Measurements from ENCODE around the gene SPACA4.
A peak's percentile ranks its signal among the peaks of the same experiment; 100 is the strongest.

SPACA4 gene

DNA sequence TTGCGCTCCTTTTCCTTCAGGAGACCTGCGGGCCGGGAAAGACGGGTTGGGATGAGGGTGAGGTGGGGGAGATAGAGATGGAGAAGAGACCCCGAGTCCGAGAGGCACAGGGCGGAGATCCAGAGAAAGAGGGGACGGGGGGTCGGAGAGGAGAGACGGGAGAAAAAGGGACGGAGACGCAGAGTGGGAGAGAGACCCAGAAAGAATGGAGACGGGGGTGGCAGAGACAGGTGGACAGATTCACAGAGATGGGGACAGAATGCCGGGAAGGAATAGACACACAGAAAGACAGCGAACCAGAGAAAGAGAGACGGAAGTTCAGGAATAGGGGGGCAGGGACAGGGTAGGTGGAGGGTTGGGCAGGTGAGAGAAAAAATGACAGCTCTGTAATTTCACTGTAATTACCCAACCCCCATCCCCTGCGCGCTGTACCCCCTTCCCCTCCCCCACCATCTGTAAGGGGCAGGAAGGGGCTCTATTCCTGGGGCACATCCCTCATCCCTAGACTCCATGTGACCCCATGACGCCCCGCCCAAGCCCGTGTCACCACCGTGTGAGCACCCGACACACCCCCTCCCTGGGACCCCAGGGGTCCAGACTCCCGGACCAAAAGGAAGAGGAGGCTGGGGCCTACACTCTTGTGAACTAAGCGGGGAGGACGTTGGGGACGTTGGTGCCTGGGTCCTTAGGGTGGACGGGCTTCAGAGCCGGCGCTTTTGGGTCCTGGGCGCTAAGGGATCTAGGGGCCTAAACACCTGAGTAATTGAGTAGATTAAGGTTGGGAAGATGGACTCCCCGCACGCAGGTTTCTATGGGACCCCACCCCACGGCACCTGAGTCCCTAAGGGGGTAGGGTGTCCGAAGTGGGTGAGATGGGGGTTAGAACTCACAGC is 29.7 kb downstream of the SPACA4 start:
- peak; percentile 36 for DNase-seq

DNA sequence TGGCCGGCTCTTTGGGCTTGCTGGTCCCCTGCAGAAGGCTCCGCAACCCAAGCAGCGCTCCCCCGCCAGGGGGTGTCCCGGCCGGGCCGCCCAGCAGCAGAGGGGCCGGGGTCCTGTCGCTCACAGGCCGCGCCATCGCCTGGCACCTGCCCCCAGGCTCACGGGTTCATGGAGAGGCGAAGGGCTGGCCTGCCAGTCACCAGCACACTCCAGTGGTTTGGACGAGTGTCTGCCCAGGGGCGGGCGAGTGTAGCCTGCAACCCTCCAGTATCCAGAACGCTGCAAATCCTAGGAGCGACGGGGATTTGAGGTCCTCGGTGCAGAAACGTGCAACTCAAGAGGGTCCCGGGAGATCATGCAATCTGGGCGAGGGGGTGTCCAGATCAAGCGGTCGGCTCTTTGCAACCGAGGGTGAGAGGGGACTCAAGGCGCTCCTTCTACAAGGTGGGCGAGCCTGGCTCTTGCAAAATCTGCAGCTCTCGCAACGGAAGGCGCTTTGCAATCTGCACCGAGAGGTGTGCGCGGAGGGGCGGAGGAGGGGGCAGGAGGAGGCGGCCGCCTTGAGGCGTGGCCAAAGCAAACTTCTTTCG is 30.4 kb downstream of the SPACA4 start, which contains the start of gene DBP:
TSS of gene DBP (minus strand) at position 521 of the 590 bp plus-strand sequence. CDS start at position 136, 385 bp downstream.
- DNase-seq = no peak

DNA sequence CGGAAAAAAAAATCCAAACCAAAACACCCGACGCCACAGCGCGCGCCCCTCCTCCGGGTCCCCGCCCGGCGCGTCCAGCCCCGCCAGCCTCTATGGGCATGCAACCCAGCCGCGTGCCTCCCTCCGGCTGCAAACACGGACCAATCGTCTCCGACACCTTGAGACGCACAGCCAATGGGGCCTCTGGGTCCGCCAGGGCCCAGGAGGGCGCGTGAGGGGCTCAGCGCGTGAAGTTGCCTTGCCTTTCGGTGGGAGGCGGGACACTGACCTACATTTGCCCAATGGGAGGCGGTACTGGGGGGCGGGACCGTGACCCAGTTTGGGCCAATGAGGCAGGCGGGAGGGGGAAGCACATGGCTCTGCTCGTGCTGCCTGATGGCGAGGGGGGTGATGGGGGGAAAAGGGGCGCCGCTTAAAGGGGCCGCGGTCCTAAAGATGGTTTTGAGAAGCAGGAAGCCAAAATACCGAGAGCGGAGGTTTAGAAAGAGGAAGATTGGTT is 31.0 kb downstream of the SPACA4 start:
- DNase-seq = peak; percentile 100

DNA sequence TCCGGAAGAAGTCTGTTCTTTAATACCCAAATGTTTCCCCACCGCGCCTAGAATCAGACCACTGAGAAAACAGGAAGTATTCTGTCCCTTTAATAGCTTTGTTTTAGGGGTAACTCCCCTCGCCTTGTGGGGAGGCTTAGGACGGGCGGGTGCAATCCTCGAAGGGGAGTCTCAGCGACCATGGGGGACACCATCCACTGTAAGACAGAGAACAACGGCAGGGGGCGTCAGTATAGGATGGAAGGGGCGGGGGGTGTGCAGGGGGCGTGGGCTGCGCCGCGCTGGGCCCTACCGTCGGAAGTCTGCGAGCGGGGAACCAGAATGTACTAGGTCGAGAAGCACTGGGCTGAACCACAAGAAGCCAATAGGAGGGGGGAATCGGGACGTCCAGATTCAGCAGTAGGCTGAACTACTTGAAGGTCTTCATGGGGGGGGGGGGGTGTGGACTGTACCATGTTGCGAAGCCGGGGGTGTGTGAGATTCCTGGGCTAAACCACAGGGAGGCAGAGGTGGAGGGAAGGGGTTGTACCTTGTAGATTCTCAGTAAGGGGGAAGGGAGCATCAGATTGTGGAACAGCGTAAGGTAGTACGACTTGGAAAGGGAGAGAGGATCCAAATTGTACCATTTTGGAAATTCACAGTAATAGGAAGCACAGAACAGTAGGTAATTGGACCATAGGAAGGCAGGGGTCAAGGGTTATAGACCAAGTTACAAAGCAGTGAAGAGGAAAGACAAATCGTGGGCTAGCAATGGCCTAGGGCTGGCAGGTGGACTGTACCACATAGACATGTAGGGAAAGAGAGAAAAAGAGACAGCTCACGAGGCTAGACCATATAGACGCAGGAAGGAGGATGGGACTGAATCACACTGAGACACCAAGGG is 31.6 kb downstream of the SPACA4 start:
- DNase-seq = peak; percentile 94

DNA sequence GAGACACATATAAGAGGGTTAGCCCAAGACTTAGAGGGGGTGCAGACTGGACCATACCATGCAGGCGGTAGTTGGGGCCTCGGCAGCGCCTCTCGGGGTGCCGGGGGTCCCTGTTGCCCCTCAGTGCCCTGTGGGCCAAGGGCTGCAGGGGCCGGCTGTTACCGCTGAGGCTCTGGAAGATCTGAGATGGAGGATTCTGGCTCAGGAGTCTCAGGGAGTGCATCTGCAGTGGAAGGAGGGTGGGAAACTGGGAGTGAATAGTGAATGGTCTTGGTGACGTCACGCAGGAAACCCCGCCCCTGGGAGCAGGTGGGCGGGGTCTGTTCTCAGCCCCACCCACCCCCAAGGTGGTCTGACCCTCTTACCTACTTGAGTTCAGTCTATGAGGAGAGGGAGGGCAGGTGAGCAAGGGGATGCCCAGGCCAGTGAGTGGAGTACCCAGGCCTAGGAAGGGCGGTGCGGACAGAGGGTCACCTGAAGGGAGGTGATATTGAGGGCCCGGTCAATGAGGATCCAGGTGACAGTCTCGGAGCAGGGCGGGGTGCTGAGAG is 32.4 kb downstream of the SPACA4 start:
- no peak for DNase-seq

DNA sequence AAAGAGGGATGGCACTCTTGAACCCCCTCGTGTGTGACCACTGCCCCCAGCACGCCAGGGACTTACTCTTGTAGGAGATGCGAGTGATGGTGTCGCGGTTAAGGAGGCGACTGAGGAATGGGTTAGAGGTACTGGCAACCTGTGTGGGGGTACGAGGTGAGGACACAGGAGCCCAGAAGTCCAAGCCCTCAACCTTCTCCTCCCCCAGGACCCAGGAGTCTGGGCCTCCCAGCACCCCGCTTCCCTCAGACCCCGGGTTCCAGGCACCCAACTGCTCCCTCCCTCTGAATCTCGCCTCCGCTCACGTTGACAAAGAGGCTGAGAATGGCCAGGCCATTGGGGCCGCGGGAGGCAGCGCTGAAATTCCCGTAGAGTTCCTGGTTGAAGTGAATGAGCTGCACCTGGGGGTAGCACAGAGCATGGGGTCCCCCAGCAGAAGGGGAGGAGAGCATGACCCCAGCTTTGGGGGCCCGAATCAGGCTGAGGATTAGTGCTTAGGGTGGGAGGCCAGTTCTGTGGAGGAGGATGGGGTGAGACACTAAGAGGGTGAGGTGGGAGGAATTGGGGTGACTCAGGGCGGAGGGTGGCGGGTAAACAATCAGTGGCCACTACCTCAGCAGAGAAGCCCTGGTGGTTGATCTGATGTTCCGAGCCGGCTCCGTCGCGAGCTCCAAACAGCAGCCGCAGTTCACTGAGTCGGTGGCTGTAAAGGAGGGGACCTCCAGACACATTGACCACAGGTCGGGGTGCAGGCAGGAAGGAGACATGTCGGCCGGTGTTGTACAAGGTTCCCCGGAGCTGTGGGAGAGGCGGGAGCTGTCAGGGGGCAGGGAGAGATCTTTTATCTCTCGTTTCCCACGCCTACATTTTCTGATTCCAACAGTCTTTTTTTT is 33.2 kb downstream of the SPACA4 start:
- DNase-seq = peak; percentile 48

DNA sequence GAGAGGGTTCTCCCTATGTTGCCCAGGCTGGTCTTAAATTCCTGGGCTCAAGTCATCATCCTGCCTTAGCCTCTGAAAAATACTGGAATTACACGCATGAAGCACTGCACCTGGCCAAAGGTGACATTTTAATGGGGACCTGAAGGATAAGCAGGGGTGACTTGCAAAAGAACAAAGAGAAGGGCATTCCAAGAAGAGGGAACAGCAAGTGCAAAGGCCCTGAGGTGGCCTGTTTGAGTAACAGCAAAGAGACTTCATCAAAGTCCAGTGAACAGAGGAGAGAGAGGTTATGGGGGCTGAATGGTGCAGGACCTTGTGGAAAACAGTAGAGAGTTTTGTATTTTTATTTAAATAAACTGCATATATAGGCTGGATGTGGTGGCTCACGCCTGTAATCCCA is 35.3 kb downstream of the SPACA4 start:
- no peak for DNase-seq

DNA sequence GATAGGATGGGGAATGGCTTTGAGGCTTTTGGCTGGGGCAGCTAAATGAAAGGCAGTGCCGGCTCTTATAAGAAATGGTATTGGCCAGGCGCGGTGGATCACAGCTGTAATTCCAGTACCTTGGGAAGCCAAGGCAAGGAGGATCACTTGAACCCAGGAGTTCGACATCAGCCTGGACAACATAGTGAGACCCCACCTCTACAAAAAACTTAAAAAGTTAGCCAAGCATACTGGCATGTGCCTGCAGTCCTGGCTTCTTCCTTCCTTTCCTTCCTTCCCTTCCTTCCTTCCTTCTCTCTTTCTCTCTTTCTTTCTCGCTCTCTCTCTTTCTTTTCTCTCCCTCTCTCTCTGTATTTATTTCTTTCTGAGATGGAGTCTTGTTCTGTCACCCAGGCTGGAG is 36.3 kb downstream of the SPACA4 start:
- no peak for DNase-seq

DNA sequence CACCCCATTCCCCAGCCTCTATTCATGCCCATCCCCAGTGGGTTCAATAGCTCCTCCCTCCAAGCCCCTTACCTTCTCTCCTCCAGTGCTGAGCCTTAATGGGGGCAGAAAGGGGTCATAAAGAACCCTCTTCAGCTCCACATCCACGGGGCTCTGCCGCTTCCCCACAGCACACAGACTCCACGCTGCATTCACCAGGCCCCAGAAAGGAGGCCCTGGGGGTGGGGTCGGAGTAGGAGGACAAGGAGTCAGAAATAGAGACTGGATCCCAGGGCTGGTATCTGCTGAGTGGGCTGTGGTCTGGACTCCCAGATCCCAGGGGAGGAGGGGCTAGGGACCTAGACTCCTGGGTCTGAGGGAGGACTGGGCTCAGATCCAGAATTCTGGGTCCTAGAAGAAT is 37.8 kb downstream of the SPACA4 start:
- no peak for DNase-seq

DNA sequence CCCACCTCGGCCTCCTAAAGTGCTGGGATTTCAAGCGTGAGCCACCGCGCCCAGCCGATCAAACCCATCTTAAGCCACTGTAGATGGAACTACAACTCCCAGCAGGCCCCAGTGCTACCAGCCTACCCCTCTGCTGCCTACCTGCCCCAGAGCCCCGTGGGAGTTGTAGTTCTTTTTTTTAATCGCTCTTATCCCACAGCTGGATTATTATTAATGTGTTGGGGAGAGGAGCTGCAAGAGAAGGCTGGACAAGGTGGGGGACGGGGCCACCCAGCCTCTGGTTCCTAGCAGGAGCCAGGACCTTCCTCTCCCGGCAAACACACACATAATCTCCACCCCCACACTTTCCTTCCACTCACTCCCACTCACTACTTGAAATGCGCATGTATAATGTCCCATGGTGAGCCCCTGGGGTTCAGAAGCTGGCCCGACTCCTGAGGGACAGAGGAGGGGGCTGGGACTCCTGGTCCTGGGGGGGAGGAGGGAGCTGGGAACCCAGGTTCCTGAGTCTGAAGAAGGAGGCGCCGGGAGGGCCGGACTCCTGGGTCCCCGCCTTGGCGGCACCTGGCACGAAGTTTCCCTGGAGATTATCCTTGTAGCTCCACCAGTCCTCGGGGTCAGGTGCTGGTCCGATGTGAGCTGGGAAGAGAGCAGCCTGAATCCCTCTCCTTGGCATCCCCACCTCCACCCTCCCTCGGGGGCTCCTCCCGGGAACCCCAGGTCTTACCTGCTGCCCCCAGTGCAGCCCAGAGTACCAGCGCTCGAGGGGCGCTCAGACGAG is 38.5 kb downstream of the SPACA4 start:
- peak; percentile 82 for DNase-seq

DNA sequence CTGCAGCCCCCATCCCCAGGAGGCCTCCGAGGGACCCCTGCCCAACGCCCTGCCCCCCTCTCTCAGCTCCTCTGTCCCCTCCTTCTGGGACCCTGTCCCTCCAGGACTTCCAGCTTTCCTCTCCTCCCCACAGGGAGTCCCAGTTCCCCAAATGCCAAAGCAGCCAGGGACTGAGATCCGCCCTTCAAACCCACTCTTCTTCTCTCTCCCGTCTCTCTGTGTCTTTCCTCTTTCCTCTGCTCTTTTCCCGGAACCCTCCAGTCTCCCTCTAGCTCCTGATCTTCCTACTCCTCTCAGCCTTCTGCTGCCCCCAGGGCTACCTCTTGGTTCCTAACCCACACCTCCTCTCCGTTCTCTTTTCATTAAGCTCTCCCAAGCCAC is 39.1 kb downstream of the SPACA4 start:
- no peak for DNase-seq

DNA sequence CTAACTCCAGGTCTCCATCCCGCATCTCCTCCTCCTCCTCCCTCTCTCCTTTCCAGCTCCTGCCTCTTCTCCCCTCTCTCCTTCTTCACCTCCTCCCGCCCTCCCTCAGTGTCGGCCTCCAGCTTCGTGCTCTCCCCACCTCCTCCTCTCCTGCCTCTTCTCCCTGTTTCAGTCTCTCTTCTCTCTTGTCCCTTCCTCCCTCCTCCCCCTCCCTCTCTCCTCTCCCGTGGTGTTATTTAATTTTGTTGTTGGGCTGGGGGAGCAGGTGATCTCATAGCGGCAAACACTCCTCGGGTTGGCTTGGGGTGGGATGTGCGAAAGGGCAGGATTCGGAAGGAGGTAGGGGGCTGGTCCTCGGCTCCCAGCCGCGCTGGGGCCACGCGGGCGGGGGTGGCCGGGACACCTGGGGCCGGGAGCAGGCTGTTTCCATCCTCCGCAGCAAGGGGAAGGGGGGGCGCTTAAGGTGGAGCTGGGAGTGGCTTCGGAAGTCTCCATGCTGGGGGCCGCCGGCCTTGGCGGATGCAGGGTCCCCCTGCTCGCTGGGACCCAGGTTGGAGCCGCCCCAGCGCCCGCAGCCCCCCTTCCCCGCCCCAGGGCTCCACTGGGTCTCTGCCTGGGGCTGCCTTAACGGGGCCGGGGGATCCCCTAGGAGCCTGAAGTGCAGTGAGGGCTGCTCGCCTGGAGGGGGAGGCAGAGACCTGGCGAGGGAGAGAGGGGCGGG is 39.6 kb downstream of the SPACA4 start, which contains the start of gene CA11:
TSS of gene CA11 (minus strand) at position 187 of the 721 bp plus-strand sequence. CDS start 555 bp downstream, outside the sequence.
- DNase-seq = peak; percentile 95

DNA sequence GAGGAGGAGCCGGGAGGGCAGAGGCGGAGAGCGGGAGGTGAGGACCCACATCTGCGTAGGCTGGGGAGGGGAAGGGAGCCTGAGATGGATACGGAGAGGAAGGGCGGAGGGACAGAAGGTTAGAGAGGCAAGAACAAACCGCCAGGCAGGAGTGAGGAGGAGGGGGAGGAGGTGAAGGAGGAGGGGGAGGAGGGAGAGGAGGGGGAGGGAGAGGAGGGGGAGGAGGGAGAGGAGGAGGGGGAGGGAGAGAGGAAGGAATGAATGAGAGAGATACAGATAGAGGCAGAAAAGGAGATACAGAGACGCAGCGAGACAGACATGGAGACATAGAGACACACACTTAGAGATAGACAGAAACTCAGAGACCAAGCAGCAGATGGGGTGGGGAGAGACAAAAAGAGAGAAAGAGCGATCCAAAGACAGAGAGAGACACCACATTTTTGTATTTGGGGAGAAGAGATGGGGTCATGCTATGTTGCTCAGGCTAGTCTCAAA is 40.2 kb downstream of the SPACA4 start:
- DNase-seq = no peak

DNA sequence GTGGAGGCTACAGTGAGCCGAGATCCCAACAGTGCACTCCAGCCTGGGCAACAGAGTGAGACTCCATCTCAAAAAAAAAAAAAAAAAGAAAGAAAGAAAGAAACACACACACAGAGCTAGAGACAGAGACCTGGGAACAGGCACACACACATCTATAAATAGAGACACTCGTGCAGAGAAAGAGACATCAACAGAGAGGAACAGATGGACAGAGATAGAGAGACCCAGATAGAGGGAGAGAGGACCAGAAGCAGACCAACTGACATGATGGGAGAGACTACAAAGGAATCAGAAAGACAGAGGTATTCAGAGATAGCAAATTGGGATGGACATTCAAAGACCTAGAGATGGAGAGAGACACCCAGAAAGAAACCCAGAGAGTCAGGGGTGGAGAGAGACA is 41.6 kb downstream of the SPACA4 start:
- DNase-seq = no peak

DNA sequence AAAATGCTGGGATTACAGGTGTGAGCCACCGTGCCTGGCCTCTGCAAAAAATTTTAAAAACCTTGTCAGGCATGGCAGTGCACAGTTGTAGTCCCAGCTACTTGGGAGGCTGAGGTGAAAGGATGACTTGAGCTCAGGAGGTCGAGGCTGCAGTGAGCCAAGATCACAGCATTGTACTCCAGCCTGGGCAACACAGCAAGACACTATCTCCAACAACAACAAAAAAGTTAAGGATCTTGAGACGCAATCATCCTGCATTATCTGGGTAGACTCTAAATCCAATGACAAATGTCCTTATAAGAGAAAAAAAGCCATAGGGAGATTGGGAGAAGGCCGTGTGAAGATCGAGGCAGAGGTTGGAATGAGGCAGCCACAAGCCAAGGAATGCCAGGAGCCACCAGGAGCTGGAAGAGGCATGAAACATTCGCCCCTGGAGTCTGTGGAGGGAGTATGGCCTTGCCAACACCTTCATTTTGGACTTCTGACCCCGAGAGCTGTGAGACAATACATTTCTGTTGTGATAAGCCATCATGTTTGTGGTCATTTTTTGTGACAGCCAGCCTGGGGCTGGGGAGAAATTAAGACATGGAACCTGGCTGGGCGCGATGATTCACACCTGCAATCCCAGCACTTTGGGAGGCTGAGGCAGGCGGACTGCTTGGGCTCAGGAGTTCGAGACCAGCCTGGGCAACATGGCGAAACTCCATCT is 44.6 kb downstream of the SPACA4 start:
- no peak for DNase-seq

DNA sequence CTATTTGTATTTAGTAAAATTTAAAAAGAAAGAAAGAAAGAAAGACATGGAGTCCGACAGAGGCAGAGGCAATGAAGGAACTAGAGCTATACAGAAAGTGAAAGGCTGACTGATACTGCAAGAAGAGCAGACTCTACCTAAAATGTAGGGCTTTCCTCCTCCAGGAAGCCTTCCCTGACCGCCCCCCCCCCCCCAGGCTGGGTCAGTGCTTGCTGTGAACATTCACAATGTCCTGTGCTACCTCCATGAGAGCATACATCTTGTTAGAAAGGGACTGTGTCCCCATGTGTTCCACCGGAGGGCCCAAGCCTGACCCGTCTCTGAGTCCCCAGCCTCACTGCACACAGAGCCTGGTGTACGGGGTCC is 45.1 kb downstream of the SPACA4 start:
- no peak for DNase-seq

DNA sequence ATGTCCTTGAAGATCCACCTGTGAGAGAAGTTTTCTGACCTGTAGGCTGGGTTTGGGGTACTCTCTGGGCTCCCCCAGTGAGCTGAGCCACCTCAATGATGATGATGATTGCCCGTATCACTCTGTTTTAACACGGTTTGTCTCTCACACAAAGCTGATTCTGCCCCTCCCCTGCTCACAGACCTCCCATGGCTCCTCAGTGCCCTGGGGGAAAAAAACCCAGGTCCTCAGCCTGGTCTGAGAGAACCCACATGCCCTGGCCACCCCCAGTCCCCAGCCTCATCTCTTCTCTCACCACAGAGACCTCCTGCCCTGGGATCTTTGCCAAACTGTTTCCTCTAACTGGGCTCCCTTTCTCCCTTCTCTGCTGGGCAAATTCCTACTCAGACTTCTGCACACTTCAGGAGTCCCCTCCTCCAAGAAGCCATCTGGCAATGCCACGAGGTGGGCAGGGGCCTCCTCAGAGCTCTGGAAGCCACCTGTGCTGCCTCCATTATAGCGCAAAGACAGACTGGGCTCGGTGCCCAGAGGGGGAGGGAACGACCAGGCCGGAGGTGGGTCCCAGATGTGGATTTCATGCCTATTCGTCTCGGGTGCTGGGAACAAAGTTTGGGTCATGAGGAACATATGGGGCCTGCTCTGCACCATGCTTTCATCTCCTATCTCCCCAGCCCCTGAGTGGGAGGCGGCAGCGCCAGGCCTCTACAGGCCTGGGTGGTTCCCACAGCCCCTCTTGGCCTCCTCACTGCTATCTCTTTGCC is 47.9 kb downstream of the SPACA4 start:
- DNase-seq = no peak

DNA sequence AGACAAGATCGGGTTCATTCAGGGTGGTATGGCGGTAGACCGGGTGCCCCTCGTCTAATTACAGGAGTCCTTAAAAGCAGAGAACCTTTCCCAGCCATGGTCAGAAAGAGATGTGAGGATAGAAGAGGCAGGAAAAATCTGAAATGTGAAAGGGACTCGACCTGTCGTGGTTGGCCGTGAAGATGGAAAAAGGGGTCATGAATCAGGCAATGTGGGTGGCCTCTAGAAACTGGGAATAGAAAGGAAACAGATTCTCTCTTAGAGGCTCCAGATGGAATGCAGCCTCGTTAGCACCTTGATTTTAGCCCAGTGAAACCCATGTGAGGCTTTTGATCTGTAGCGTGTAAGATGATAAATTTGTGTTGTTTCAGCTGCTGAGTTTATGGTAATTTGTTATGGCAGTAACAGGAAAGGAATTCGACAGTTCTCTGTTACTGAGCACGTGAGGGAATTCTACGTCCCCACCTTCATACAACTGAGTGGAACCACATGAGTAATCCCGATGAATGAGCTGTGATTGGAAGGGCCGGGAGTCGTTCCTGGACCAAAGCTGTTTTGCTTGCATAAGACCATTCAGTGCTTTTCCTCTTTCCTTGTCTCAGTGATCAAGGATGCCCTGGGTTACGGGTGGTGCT is 50.4 kb downstream of the SPACA4 start:
- no peak for DNase-seq

Data from CD4-positive, alpha-beta T cell treated with Interleukin-21 for 1 hour (primary cell).